Measurements from ENCODE around the gene C12orf57.

C12orf57 gene

GRCh38 chr12:6909421-6910145, 34.2 kb upstream of the C12orf57 start:
- no peaks in the 10 kb centered on the region for H3F3A ChIP-seq (ENCODE audit: insufficient read depth, low read length)
- H3K4me3 ChIP-seq (ENCODE audit: low read depth, low read length, poor library complexity, severe bottlenecking) = no peak overlapping the region
- no peak overlapping the region for H2AFZ ChIP-seq (ENCODE audit: low read length)
- H3K4me2 ChIP-seq (ENCODE audit: low read length) = no peak overlapping the region
- H3K9me3 ChIP-seq (ENCODE audit: low read length) = no peaks in the 10 kb centered on the region
- 0 out of 2 replicates have a peak, but pooled peaks cover 5% of the 10 kb centered on the region for H3K27me3 ChIP-seq (ENCODE audit: insufficient read depth, low read length)
- no peaks in the 10 kb centered on the region for H3K9me2 ChIP-seq (ENCODE audit: low read depth, low read length)
- TF ChIP-seq EZH2 (IDR thresholded peaks at IDR 0.05; ENCODE audit: borderline replicate concordance, low read length) (no peak), CTCF (IDR thresholded peaks at IDR 0.05; ENCODE audit: low read length) (no peak)
- H3K79me2 ChIP-seq (ENCODE audit: insufficient read depth, low read length) = no peaks in the 10 kb centered on the region
- no peaks in the 10 kb centered on the region for H3K36me3 ChIP-seq (ENCODE audit: insufficient read depth, low read length)
- H3K4me1 ChIP-seq (ENCODE audit: insufficient read depth, low read length, severe bottlenecking) = peaks cover 13% of the 10 kb centered on the region
- H3K9ac ChIP-seq (ENCODE audit: low read length) = no peak overlapping the region
- H4K20me1 ChIP-seq (ENCODE audit: insufficient read depth, low read length) = no peaks in the 10 kb centered on the region
- no peak overlapping the region for H3K27ac ChIP-seq (ENCODE audit: low read depth, low read length, poor library complexity, severe bottlenecking)

- H4K20me1 ChIP-seq (ENCODE audit: insufficient read depth, low read length) = no peaks in the 10 kb centered on the region
- H3K36me3 ChIP-seq (ENCODE audit: insufficient read depth, low read length) = no peaks in the 10 kb centered on the region
- H3K9me3 ChIP-seq (ENCODE audit: low read length) = no peaks in the 10 kb centered on the region
- no peak overlapping the region for H2AFZ ChIP-seq (ENCODE audit: low read length)
- no peak overlapping the region for H3K4me3 ChIP-seq (ENCODE audit: low read depth, low read length, poor library complexity, severe bottlenecking)
- H3K4me1 ChIP-seq (ENCODE audit: insufficient read depth, low read length, severe bottlenecking) = peaks cover 14% of the 10 kb centered on the region
- no peak overlapping the region for H3K27ac ChIP-seq (ENCODE audit: low read depth, low read length, poor library complexity, severe bottlenecking)
- H3K9me2 ChIP-seq (ENCODE audit: low read depth, low read length) = no peaks in the 10 kb centered on the region
- no peaks in the 10 kb centered on the region for H3F3A ChIP-seq (ENCODE audit: insufficient read depth, low read length)
- no peak overlapping the region for H3K4me2 ChIP-seq (ENCODE audit: low read length)
- H3K79me2 ChIP-seq (ENCODE audit: insufficient read depth, low read length) = no peaks in the 10 kb centered on the region
- peaks cover 10% of the 10 kb centered on the region; the same call in 1 of the 2 replicates for H3K27me3 ChIP-seq (ENCODE audit: insufficient read depth, low read length)
- no peak for TF ChIP-seq EZH2 (IDR thresholded peaks at IDR 0.05; ENCODE audit: borderline replicate concordance, low read length)
- TF ChIP-seq CTCF (IDR thresholded peaks at IDR 0.05; ENCODE audit: low read length) = no peak
- H3K9ac ChIP-seq (ENCODE audit: low read length) = no peak overlapping the region
Measured at GRCh38 chr12:6912164-6912935, 31.5 kb upstream of the C12orf57 start.

GRCh38 chr12:6914246-6914946, 29.4 kb upstream of the C12orf57 start, which contains the start of gene ENO2:
Gene ENO2, plus strand, starts transcription at chr12:6914580. Its CDS starts 1,253 bp downstream, at chr12:6915833.
- peaks cover 14% of the 10 kb centered on the region for H3K4me1 ChIP-seq (ENCODE audit: insufficient read depth, low read length, severe bottlenecking)
- TF ChIP-seq CTCF (IDR thresholded peaks at IDR 0.05; ENCODE audit: low read length) = no peak
- no peak for TF ChIP-seq EZH2 (IDR thresholded peaks at IDR 0.05; ENCODE audit: borderline replicate concordance, low read length)
- H3K36me3 ChIP-seq (ENCODE audit: insufficient read depth, low read length) = no peaks in the 10 kb centered on the region
- H3K9ac ChIP-seq (ENCODE audit: low read length) = peak within 1 kb of the TSS; percentile 3; the same call in 1 of the 2 replicates
- H3K9me3 ChIP-seq (ENCODE audit: low read length) = no peaks in the 10 kb centered on the region
- H4K20me1 ChIP-seq (ENCODE audit: insufficient read depth, low read length) = no peaks in the 10 kb centered on the region
- no peaks in the 10 kb centered on the region for H3K79me2 ChIP-seq (ENCODE audit: insufficient read depth, low read length)
- H2AFZ ChIP-seq (ENCODE audit: low read length) = no peak within 1 kb of the TSS
- H3K27me3 ChIP-seq (ENCODE audit: insufficient read depth, low read length) = peaks cover 10% of the 10 kb centered on the region; the same call in 1 of the 2 replicates
- peak within 1 kb of the TSS; percentile 51 for H3K4me2 ChIP-seq (ENCODE audit: low read length)
- no peaks in the 10 kb centered on the region for H3F3A ChIP-seq (ENCODE audit: insufficient read depth, low read length)
- peak within 1 kb of the TSS; percentile 45 for H3K4me3 ChIP-seq (ENCODE audit: low read depth, low read length, poor library complexity, severe bottlenecking)
- no peaks in the 10 kb centered on the region for H3K9me2 ChIP-seq (ENCODE audit: low read depth, low read length)
- H3K27ac ChIP-seq (ENCODE audit: low read depth, low read length, poor library complexity, severe bottlenecking) = no peak within 1 kb of the TSS
